AG04450 (cell line): ENCODE measurements around the gene CXXC1. TPM values are rescaled to one million over a fixed set of nuclear protein-coding genes. Genes with fewer than 3 reads are reported as not detected.

Source experiments
- CTCF ChIA-PET: fragments of 300-600, 350-600 bp; formaldehyde crosslinking; extraction: SDS; loops from one replicate; lab custom pipeline; 2022; ENCODE audit warnings: antibody characterized with exemption, inconsistent platforms; lab: Charles Lee
- POLR2A ChIA-PET: fragments of 350-600 bp; formaldehyde crosslinking; extraction: SDS; loops from one replicate; lab custom pipeline; 2021; ENCODE audit warnings: antibody characterized with exemption, inconsistent platforms; lab: Yijun Ruan, JAX
- DNase-seq: peaks from one replicate; pipeline ENCODE4 v3.0.0-alpha.2; 2011; ENCODE audit warnings: low read depth, low spot score
- H3K27ac ChIP-seq: one replicate; pipeline ENCODE4 v1.5.1; 2012; ENCODE audit warnings: low read depth, low read length, control low read depth
- H3K27me3 ChIP-seq: one replicate; pipeline ENCODE4 v1.6.0; 2012; ENCODE audit warnings: low read length; ENCODE audit not compliant: control insufficient read depth, insufficient read depth
- H3K4me3 ChIP-seq: 2 replicates; pipeline ENCODE4 v1.5.1; 2011; ENCODE audit warnings: mild to moderate bottlenecking, low read depth, low read length, control low read depth
- H3K9me3 ChIP-seq: 2 replicates; pipeline ENCODE4 v1.5.1; 2012; ENCODE audit warnings: low read length; ENCODE audit not compliant: control insufficient read depth, insufficient read depth
- polyA plus RNA-seq: library from polyadenylated mRNA; depleted of rRNA; stranded (reverse); fragments of >200 nt; gene quantifications from 2 replicates; pipeline ENCODE4 v1.2.3, GENCODE V29; 2011
- TF ChIP-seq, protein P1 (sequence below): IDR thresholded peaks from 2 replicates; pipeline ENCODE4 v1.5.1; 2011; ENCODE audit warnings: low read depth, low read length, control low read depth, inconsistent platforms

CXXC1 gene
- polyA plus RNA-seq, 1 experiment = 23.6 TPM

DNA sequence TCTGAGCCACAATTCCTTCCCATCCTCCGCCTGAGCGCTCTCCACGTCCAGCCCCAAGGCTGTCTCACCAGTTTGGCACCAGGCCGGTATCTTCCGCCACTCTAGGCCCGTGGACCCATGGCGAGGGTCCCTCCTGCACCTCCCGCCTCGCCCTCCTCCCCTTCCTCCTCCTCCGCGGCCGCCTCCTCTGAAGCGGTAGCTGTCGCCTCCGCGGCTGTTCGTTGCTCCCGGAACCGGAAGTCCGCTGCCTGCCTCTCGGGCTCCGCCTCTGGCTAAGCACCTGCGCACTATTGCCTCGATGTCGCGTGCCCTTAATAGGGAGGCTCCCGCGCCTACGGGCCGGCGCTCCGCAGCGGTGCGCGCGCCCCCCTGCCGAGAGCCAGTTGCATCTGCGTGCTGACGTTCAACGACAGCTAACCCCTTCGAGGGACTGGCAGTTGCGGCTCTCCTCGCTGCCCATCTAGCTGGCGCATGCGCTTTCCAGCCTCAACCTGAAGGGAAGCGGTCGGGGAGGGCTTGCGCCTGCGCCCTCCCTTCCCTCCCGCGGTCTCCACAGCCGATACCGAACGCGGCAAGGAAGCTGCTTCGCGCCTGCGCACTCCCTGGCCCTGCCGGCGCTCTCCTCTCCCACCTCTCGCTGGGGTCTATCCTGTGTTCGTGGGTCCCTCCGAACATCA, 6.1 kb downstream of the CXXC1 start, which contains the start of gene MBD1:
MBD1 (minus strand) TSS at position 229 of the 677 bp plus-strand sequence. CDS start 1,531 bp downstream, outside the sequence.
- DNase-seq = peak; percentile 97
- H3K27ac ChIP-seq = peak within 1 kb of the TSS; percentile 91
- no peaks in the 10 kb centered on the region; the same call in 1 of the 2 replicates for H3K9me3 ChIP-seq
- CTCF ChIA-PET = interaction anchor here (1.3 to 1.8 kb wide), 3 partner anchors 11 to 76 kb away, joined by 4 to 11 read pairs (median 8); no protein-coding TSS in a partner anchor
- no peaks in the 10 kb centered on the region for H3K27me3 ChIP-seq
- TF ChIP-seq, protein P1, sequence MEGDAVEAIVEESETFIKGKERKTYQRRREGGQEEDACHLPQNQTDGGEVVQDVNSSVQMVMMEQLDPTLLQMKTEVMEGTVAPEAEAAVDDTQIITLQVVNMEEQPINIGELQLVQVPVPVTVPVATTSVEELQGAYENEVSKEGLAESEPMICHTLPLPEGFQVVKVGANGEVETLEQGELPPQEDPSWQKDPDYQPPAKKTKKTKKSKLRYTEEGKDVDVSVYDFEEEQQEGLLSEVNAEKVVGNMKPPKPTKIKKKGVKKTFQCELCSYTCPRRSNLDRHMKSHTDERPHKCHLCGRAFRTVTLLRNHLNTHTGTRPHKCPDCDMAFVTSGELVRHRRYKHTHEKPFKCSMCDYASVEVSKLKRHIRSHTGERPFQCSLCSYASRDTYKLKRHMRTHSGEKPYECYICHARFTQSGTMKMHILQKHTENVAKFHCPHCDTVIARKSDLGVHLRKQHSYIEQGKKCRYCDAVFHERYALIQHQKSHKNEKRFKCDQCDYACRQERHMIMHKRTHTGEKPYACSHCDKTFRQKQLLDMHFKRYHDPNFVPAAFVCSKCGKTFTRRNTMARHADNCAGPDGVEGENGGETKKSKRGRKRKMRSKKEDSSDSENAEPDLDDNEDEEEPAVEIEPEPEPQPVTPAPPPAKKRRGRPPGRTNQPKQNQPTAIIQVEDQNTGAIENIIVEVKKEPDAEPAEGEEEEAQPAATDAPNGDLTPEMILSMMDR = peak; percentile 34; the same call in 1 of the 2 replicates
- POLR2A ChIA-PET = interaction anchor here (0.7 to 1.1 kb wide), 5 partner anchors 10 to 93 kb away, joined by 3 to 11 read pairs (median 3); partner anchors contain the start of genes CFAP53 and SKA1
- H3K4me3 ChIP-seq = peak within 1 kb of the TSS; percentile 98

DNA sequence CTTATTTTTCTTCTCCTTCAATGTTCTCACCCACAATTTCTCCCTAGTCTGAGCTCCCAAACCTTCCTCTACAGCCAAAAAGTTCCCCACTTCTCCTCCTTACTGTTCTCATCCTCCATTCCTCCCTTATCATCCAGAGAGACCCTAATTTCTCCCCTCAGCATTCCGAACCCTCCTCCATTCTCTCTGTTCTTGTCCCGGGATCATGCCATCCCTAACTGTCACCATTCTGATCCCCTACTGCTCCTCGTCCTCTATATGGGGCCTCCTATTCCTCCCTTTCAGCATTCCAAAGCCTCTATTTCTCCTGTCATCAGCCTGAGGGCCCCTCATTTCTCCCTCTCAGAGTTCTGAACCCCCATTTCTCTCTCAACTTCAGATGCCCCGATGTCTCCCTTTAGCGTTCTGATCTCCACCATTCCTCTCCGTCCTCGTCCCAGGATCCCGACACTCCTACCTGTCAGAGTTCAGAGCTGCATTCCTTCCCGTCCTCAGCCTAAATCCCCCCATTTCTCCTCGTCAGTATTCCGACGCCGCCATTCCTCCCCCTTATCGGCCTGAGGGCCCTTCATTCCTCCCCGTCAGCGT, 6.7 kb downstream of the CXXC1 start:
- TF ChIP-seq, protein P1 = no peak
- peak overlapping the region; percentile 91 for H3K27ac ChIP-seq
- H3K4me3 ChIP-seq = peak overlapping the region; percentile 98
- no peaks in the 10 kb centered on the region; the same call in 1 of the 2 replicates for H3K9me3 ChIP-seq
- CTCF ChIA-PET = interaction anchor here (1.3 to 1.8 kb wide), 3 partner anchors 10 to 77 kb away, joined by 4 to 11 read pairs (median 8); no protein-coding TSS in a partner anchor
- POLR2A ChIA-PET = interaction anchor here (0.8 to 1.1 kb wide), 3 partner anchors 12 to 27 kb away, joined by 3 to 11 read pairs (median 5); partner anchors contain the start of gene CFAP53
- DNase-seq = no peak
- H3K27me3 ChIP-seq = no peaks in the 10 kb centered on the region

DNA sequence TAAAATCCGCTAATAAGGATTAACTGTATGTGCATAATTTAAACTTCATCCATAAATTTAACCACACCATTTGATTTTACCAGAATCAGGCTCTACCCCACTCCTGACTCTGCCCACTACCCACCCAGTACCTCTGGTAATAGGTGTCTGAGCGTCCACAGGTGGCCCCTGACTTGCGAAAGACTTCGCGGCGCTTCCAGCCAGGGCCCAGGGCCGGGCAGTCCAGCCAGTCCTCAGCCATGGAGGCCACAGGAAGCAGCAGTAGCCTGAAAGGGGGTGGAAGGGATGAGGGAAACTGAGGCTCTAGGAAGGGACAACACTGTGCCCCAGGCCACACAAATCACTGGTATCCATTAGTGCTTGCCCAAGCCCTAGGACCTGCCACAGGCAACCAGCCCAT, 7.7 kb downstream of the CXXC1 start:
- ChIA-PET CTCF (interaction anchor here (1.4 kb wide), 1 partner anchor 78 kb away, joined by 5 read pairs; no protein-coding TSS in a partner anchor), POLR2A (interaction anchor here (1.4 kb wide), 1 partner anchor 13 kb away, joined by 3 read pairs; the partner anchor contains the start of gene CFAP53)
- no peak overlapping the region for H3K27ac ChIP-seq

DNA sequence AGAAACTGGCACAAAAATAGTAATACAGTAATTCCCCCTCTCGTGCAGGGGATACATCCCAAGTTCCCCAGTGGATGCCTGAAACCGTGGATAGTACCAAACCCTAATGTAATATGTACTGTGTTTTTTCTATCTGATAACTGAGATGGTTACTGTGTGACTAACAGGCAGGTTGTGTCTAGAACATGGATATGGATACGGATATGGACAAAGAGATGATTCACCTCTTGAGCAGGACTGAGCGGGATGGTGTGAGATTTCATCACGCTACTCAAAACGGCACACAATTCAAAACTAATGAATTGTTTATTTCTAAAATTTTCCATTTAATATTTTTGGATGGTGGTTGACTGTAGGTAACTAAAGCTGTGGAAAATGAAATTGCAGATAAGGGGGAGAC, 9.6 kb downstream of the CXXC1 start:
- H3K27ac ChIP-seq = no peak overlapping the region
- CTCF ChIA-PET = interaction anchor here (2.2 kb wide), 1 partner anchor 10 kb away, joined by 10 read pairs; no protein-coding TSS in a partner anchor

More for the DNA sequence above, 7.7 kb downstream of the CXXC1 start:
- Histone ChIP-seq H3K4me3 (peak overlapping the region; percentile 98), H3K9me3 (no peaks in the 10 kb centered on the region; the same call in 1 of the 2 replicates), H3K27me3 (no peaks in the 10 kb centered on the region)
- TF ChIP-seq, protein P1 = no peak
- DNase-seq = no peak

More for the DNA sequence above, 9.6 kb downstream of the CXXC1 start:
- DNase-seq = no peak
- Histone ChIP-seq H3K27me3 (no peaks in the 10 kb centered on the region), H3K4me3 (no peak overlapping the region), H3K9me3 (no peaks in the 10 kb centered on the region; the same call in 1 of the 2 replicates)
- POLR2A ChIA-PET = no interaction called here
- TF ChIP-seq, protein P1 = no peak
